T-helper 2 cell treated with Interferon-gamma antibody and Interleukin-4, amounts not matched to agents 100 ng/mL and 5 ng/mL, for 36 hours (primary cell): ENCODE measurements around the gene PLEKHN1. TPM values are rescaled to one million over a fixed set of nuclear protein-coding genes. Genes with fewer than 3 reads are reported as not detected.
"Not testable (repeated sequence)": the region's sequence is repeated elsewhere in the genome, so short reads cannot be mapped to it uniquely, and the experiment has no call there.

Experiments
- intact Hi-C: fragments of 100-400 bp; cut with micrococcal nuclease; formaldehyde crosslinking; loops from one replicate; pipeline ENCODE4 v1.15.1; 2023
- total RNA-seq: library from RNA; stranded (reverse); gene quantifications from 2 replicates; pipeline ENCODE4 v1.2.3, GENCODE V29; 2022

The PLEKHN1 gene
- total RNA-seq, 1 donor from 2014 or later = 2.2 TPM

DNA sequence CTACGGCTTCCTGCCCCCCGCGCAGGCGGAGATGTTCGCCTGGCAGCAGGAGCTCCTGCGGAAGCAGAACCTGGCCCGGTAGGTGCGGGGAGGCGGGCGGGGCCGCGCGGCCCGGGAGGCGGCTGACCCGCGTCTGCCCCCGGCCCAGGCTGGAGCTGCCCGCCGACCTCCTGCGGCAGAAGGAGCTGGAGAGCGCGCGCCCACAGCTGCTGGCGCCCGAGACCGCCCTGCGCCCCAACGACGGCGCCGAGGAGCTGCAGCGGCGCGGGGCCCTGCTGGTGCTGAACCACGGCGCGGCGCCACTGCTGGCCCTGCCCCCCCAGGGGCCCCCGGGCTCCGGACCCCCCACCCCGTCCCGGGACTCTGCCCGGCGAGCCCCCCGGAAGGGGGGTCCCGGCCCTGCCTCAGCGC lies 23.9 kb upstream of the PLEKHN1 start:
- intact Hi-C loops = no loop called here

DNA sequence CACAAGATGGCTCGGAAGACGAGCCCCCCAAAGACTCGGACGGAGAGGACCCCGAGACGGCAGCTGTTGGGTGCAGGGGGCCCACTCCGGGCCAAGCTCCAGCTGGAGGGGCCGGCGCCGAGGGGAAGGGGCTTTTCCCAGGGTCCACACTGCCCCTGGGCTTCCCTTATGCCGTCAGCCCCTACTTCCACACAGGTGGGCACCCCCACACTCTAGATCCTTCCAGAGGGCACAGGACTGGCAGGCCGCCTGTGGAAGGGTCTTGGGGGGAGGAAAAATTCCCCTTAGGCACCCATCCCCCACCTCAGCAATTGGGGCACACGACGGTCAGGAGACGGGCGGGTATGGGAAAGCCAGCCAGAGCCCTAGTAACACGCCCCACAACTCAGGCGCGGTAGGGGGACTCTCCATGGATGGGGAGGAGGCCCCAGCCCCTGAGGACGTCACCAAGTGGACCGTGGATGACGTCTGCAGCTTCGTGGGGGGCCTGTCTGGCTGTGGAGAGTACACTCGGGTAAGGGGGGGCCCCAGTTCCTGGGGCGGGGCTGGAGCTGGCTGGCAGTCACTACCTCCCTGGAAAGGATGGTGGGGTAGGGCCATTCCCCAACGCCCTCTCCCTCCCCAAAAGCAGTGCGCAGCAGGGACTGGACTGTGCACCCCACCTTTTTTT lies 23.3 kb upstream of the PLEKHN1 start:
- intact Hi-C loops = no loop called here

DNA sequence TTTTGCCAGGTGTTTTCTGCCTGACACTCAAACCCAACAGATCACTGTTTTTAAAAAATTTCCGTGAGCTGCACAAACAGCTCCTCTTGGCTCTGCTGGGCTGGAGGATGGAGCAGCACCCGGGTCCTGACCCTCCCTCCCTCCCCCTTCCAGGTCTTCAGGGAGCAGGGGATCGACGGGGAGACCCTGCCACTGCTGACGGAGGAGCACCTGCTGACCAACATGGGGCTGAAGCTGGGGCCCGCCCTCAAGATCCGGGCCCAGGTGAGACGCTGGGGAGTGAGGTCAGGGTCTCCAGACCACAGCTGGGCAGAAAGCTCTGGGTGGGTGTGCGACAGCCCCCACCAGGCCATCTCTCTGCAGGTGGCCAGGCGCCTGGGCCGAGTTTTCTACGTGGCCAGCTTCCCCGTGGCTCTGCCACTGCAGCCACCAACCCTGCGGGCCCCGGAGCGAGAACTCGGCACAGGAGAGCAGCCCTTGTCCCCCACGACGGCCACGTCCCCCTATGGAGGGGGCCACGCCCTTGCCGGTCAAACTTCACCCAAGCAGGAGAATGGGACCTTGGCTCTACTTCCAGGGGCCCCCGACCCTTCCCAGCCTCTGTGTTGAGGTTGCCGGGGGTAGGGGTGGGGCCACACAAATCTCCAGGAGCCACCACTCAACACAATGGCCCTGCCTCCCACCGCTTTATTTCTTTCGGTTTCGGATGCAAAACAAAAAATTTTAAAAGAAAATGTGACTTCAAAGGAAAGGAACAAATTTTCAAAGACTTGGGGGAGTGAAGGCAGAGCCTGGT lies 22.5 kb upstream of the PLEKHN1 start:
- intact Hi-C loops = no loop called here

DNA sequence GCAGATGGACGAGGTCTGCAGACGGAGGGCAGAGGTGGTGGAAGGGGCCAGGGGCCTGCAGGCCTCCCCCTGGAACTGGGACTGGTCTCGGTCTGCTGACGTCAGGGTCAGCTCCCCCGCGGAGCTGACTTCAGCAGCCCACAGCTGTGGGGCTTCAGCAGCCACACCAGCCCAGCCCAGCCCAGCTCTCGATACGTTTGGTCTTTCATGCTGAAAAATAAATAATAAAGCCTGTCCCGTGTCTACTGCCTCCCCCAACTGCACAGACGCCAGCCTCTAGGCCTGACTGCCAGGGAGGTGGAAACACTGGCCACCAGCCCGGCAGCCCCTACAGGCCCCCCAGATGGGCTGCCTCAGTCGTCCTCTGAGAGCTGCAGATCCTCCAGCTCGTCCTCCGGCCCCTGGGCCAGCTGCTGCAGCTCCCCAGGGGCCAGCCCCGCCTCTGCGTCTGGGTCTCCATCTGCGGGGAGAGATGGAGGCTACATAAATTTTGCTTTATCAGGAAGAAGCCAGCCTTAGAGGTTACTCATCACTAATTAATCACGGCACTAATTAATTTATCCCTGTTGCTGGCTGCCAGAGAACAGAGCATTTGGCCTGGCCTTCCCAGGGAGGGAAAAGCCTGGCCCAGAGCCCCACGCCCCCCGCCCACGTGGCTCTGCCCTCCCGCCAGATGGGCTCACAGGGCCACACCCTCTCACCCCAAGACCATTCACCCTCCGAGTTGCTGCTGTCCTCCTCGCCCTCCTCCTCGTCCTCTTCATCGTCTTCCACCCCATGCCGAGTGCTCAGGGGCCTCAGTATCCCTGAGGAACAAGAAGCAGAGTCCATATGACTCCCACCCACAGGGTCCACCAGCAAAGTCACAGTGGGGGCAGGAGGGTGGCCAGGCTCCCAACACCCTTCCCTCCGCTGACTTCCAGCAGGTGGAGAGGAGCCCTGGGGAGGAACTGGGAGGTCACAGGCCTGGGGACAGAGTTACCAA lies 21.6 kb upstream of the PLEKHN1 start:
- intact Hi-C loops = no loop called here

DNA sequence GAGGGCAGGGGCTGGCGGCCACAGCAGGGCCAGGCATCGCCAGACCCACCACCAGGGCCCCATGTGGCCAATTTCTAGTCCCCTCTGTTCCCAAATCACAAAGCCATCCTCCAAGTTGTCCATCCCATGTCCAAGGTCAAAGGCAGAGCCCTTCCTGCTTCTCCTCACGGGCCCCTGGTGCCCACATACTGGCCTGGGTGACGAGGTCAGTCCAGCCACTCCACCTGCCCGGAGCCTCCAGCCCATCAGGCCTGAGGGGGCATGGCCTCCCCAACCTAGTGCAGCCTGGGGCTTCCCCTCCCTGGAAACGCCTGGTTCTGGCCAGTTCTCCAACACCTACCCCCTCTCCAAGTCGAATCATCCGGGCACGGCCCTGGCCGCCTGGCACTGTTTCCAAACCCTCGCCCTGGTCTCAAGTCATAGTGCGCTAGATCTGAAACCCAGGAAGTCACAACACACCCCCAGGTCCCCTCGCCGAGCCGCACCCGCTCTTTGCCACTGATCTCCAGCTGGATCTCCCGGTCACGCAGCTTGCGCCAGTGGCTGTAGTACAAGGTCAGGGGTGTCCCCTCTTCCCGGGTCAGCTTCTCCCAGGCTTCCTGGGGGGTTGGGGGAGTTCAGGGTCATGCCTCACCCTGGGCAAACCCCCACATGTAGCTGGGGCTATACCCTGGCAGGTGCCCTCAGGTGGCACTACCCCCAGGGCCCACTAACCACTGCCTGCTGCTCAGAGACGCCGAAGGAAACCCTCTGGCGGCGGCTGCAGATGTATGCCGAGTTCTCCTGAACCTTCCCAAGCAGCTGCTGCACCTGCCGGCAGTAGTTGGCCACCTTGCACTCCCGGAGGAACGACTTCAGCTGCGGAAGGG lies 20.4 kb upstream of the PLEKHN1 start:
- intact Hi-C loops = no loop called here

DNA sequence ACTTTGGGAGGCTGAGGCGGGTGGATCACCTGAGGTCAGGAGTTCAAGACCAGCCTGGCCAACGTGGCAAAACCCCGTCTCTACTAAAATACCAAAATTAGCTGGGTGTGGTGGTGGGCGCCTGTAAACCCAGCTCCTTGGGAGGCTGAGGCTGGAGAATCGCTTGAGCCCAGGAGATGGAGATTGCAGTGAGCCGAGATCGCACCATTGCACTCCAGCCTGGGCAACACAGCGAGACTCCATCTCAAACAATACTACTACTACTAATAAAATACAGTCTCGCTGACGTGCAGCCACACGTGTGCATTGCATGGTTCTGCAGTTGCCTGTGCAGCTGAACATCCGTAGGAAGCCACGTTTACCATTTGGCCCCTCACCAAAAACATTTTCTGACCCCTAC lies 19.5 kb upstream of the PLEKHN1 start:
- intact Hi-C loops = not testable (repeated sequence)

DNA sequence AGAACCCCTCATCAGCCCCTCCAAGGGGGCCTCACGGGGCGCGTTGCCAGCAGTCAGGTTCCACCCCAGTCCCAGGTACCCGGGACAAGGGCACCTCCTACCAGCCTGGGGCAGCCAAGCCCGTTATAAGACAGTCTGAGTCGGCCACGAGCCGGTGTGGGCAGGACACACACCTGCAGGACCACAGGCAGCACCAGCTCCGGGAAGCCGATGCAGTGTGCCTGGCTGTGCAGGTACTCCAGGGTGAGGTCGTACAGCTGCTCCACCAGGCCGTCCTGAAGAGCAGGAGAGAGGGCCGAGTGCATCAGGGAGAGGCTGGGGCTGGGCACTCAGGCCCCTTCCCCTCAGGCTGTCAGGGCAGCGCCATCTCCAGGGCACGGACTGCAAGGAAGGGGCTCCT lies 18.3 kb upstream of the PLEKHN1 start:
- intact Hi-C loops = no loop called here

DNA sequence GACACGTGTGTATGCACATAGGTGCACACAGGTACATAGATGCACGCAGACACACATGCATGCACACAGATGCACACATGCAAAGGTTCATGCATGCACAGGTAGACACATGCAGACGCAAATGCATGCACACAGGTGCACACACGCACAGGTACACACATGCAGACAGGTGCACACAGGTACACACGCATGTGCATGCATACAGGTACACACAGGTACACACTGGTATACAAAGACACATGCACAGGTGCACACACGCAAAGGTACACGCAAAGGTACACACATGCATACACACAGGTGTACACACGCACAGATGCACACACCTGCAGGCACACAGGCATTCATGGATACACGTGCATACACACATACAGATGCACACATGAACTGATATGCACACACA lies 16.0 kb upstream of the PLEKHN1 start:
- intact Hi-C loops = no loop called here

DNA sequence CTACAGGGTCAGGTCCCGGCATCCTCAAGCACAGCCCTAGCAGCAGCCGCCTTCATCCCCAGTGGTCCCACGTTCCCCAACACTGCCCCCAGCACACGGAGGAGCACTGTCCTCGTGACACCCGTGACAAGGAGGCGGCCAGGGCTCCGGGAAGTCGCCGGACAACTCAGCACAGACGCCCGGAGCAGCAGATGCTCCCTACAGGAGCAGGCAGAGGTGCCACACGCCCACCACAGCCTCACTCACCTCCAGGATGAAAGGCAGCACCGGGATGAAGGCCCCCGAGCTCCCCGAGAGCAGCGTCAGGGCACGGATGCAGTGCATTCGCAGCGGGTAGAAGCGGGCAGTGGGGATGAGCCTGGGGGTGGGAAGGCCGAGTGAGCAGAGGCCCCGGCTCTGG lies 15.4 kb upstream of the PLEKHN1 start:
- intact Hi-C loops = no loop called here

DNA sequence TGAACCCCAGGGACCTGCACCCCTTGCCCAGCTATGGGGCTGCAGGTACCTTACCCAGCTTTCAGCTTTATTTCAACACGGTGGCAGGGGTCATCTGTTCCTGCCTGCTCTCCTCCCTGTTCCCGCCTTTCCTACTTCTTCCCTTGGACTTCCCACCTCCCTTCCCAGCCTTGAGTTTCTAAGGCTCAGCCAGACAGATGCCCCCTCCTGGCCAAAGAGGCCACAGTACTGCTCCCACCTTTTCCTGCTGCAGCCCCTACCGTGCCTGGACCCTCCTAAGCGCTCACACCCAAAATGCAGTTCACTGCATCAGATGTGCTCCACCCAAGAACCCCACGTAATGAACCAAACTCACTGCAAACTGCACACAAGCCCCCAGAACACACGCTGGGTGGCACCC lies 14.9 kb upstream of the PLEKHN1 start:
- intact Hi-C loops = no loop called here

DNA sequence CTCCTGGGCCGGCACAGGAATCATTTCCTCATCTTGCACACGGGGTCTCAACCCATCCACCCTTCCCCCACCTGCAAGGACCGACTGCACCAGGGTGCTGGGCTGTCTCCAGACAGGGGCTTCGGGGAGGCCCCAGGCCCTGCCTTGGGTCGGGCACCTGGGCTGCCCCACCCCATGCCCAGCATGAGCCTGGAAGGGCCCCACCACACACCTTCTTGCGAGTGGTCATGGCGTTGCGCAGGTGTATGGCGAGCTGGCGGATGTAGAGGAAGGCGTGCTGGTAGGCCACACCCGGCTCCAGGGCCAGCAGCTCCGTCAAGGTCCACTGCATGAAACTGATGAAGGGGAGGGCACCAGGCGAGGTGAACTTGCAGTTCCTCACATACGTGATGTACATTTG lies 14.1 kb upstream of the PLEKHN1 start:
- intact Hi-C loops = no loop called here

DNA sequence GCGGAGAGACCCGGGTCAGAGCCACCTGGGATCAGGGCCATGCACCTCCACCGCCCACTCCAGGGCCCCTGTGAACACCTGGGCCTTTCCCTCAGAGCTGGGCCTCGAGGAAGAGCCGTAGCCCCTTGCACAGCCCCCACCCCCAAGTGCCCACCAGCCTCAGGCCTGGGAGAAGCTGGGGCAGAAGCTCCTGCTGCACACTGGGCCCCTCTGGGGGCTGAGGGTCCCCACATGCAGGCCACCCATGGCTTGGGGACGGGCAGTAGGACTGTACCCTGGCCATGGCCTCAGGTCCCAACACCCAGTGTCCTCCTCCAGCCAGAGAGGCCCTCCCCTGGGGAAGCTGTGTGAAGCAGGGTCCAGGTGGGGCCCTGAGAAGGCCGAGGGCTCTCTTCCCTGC lies 13.7 kb upstream of the PLEKHN1 start:
- intact Hi-C loops = no loop called here

DNA sequence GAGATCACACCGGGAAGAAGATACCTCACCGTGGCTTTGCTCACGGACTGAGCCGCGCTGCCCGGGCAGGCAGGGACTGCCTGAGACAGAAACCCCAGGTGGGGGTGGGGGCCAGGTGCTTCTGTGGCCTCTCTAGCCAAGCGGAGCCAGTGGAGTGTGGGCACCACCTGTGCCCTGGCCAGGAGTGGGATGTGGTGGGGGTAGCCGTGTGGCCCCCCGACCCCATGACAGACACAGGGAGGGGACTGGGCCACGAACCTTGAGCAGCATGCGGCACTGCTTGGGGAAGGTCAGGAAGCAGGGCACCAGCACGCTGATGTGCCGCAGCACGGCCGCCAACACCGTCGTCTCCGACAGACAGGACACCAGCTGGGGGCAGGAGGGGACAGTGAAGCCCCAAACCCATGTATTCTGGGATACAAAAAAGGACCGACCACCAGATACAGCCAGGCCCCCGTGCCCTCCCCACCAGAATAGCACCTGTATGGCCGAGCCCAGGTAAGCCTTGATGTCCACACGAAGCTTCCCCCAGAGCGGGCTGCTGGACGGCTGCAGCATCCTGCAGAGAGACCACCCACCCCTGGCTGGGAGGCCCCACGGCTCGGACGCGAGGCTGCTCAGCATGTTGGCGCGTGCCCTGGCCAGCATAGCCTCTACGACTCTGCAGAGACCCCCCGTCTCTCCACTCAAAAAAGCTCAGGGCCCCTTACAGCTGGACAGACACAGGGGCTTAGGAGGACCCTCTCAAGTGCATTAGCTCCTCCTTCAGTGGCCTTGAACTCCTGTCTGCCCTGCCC lies 12.6 kb upstream of the PLEKHN1 start:
- intact Hi-C loops = no loop called here

DNA sequence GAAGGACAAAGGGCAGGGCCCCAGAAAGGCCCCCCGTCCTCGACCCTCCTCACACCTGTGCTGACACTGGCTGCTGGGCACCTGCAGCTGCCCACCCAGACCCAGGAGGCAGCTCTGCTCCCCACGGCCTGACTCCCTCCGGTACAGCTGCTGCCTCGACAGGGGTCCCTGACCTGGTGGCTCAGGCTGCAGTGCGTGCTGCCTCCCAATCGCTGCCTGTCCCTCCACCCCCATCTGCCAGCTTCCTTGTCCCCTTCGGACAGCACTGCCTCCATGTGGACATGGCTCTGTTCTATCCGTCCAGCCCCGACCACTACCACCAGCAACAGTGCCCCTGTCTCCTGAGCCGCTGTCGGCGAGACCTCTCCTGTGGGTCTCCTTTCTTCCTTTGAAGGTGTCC lies 11.4 kb upstream of the PLEKHN1 start:
- intact Hi-C loops = no loop called here

DNA sequence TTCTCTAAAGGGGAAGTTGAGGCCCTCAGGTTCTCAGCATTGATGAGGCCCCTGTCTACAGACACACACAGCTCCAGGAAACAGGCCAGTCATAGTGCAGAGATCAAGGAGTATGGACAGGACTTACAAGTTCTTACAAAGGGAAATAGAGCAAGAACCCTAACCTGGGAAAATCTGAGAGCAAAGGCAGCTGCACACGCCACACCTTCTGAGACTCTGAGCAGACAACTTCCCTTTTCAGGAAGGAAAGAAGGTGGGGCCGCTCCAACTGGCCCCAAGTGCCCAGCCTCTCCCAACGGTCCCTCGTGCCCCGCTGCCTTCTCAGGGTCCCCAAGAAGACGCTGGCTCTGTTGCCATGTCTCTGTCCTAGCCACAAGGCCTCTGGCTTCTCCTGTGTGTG lies 10.8 kb upstream of the PLEKHN1 start:
- intact Hi-C loops = no loop called here

DNA sequence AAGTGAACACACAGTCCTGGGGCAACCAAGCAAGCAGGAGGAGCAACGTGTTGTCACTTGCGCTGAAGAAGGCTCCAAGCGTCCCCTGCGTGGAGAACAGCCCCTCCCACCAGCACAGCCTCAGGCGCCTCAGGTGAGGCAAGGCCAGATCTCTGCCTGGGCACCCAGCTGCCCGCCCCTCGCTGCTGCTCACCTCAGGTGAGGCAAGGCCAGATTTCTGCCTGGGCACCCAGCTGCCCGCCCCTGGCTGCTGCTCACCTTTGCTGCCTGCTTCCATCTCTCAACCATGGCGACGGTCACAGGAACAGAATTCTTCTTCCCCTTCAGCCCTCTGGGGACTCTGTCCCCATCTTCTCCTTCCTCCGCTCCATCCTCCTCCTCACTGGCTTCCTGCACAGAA lies 9.6 kb upstream of the PLEKHN1 start:
- intact Hi-C loops = no loop called here

DNA sequence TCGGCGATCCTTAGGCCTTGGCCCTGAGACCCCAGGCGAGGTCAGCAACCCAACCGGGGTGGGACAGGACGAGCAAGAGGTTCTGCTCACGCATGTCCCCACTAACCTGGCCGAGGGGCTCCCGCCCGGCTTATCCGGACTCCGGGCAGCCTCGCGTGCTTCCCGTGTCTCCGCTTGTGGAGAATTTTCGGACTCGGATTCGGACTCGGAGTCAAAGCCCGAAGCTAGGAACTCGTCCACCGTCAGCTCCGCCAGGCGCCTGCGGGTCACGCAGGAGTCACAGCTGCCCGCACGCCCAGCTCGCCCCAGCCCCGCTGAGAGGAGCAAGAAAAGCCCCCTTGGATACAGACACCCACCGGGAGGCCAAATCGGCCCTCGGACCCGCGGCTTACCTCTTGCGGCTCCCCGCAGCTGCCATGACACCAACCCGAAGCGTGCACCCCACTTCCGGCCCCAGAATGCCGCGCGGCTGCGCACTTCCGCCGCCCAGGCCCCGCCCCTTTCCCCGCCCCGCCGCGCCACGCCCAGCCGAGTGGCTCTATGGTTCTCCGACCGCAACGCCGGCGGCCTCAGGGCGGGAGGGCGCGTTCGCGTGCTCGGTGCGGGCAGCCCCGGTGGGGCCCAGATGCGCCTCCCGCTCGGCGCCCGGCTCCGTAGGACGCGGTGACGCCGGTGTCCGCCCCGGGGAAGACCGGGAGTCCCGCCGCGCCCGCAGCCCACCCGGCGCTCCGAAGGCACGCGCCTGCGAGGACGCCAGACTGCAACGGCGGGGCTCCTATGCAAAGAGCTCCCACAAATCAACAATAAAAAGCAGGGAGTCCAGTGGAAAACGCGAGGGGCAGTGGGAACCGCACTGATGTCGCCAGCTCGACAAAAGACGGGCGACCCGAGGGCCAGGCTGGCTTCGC lies 7.2 kb upstream of the PLEKHN1 start, which contains the start of gene NOC2L:
NOC2L (minus strand) TSS at position 434 of the 908 bp plus-strand sequence; CDS start at position 418, 16 bp downstream.
- intact Hi-C loops = no loop called here

DNA sequence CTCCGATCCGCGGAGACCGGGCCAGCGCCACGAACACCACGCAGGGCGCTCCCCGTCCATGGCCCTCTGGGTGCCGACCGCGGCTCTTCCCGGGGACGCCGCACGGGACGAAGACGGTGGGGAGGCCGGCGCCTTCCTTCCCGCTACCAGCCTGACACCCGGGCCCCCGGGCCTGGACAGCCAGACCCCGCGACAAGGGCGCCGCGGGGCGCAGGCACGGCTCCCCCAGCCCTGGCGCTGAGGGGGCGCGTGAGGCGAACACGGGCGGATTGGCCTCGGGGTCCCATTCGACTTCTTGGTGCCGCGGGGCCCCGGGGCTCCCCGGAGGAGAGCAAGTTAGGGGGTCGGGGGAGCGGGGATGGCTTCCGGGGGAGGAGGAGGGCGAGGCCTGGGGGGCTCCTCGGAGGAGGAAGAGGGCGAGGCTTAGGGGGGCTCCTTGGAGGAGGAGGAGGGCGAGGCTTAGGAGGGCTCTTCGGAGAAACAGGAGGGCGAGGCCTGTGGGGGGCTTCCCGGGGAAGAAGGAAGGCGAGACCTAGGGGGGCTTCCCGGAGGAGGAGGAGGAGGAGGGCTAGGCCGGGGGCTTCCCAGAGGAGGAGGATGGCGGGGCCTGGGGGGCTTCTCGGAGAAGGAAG lies 6.4 kb upstream of the PLEKHN1 start:
- intact Hi-C loops = no loop called here
